H9 (cell line): Measurements from ENCODE around the gene C10orf95. TPM values are rescaled to one million over a fixed set of nuclear protein-coding genes. Genes with fewer than 3 reads are reported as not detected.

Experiments used
- DNase-seq: peaks from one replicate; pipeline ENCODE4 v3.0.0-alpha.2; 2017
- H2AFZ ChIP-seq: one replicate; pipeline ENCODE4 v1.6.1; 2013; ENCODE audit warnings: mild to moderate bottlenecking, low read length, control low read depth, moderate library complexity
- H2AK5ac ChIP-seq: 2 replicates; pipeline ENCODE4 v1.6.1; 2013; ENCODE audit warnings: low read length, control low read depth, mixed read lengths; ENCODE audit not compliant: insufficient read length
- H2BK120ac ChIP-seq: one replicate; pipeline ENCODE4 v1.6.1; 2013; ENCODE audit warnings: low read depth, mild to moderate bottlenecking, low read length, control low read depth, inconsistent platforms; ENCODE audit not compliant: poor library complexity, severe bottlenecking
- H2BK12ac ChIP-seq: 2 replicates; pipeline ENCODE4 v1.6.1; 2013; ENCODE audit warnings: low read length, control low read depth, mixed read lengths, low read depth; ENCODE audit not compliant: insufficient read length
- H2BK15ac ChIP-seq: 2 replicates; pipeline ENCODE4 v1.6.1; 2013; ENCODE audit warnings: low read depth, low read length, control low read depth
- H2BK20ac ChIP-seq: one replicate; pipeline ENCODE4 v1.6.1; 2013; ENCODE audit warnings: low read depth, mild to moderate bottlenecking, low read length, control low read depth, inconsistent platforms; ENCODE audit not compliant: poor library complexity, severe bottlenecking
- H2BK5ac ChIP-seq: 2 replicates; pipeline ENCODE4 v1.6.1; 2013; ENCODE audit warnings: low read length, control low read depth, mixed read lengths; ENCODE audit not compliant: insufficient read length
- H3K14ac ChIP-seq: 2 replicates; pipeline ENCODE4 v1.6.1; 2013; ENCODE audit warnings: low read length, control low read depth; ENCODE audit not compliant: insufficient read depth
- H3K18ac ChIP-seq: 2 replicates; pipeline ENCODE4 v1.6.1; 2013; ENCODE audit warnings: low read depth, mild to moderate bottlenecking, mixed read lengths, low read length, control low read depth; ENCODE audit not compliant: insufficient read length
- H3K23ac ChIP-seq: 2 replicates; pipeline ENCODE4 v1.6.1; 2013; ENCODE audit warnings: low read length, control low read depth, mixed read lengths, low read depth; ENCODE audit not compliant: insufficient read length
- H3K23me2 ChIP-seq: 2 replicates; pipeline ENCODE4 v1.6.1; 2013; ENCODE audit warnings: low read depth, mild to moderate bottlenecking, mixed read lengths, low read length, control low read depth; ENCODE audit not compliant: insufficient read length, poor library complexity, severe bottlenecking
- H3K27ac ChIP-seq: 2 replicates; pipeline ENCODE4 v1.5.1; 2013; ENCODE audit warnings: low read length, control low read depth, mixed read lengths, low read depth; ENCODE audit not compliant: insufficient read length
- H3K27me3 ChIP-seq: 2 replicates; pipeline ENCODE4 v1.6.1; 2013; ENCODE audit warnings: low read length, control low read depth, inconsistent platforms; ENCODE audit not compliant: insufficient read depth
- H3K4ac ChIP-seq: 2 replicates; pipeline ENCODE4 v1.6.1; 2013; ENCODE audit warnings: low read depth, mild to moderate bottlenecking, control low read depth, inconsistent platforms, low read length, moderate library complexity
- H3K4me1 ChIP-seq: 2 replicates; pipeline ENCODE4 v1.6.1; 2013; ENCODE audit warnings: low read length, control low read depth, inconsistent platforms; ENCODE audit not compliant: insufficient read depth
- H3K4me2 ChIP-seq: 2 replicates; pipeline ENCODE4 v1.6.1; 2013; ENCODE audit warnings: low read length, control low read depth, mixed read lengths; ENCODE audit not compliant: insufficient read length, insufficient read depth
- H3K56ac ChIP-seq: 2 replicates; pipeline ENCODE4 v1.6.1; 2013; ENCODE audit warnings: low read depth, mild to moderate bottlenecking, mixed read lengths, low read length, control low read depth; ENCODE audit not compliant: insufficient read length
- H3K79me1 ChIP-seq: 2 replicates; pipeline ENCODE4 v1.6.1; 2013; ENCODE audit warnings: low read depth, mild to moderate bottlenecking, moderate library complexity, low read length, control low read depth, inconsistent platforms; ENCODE audit not compliant: insufficient read depth, poor library complexity, severe bottlenecking
- H3K79me2 ChIP-seq: 2 replicates; pipeline ENCODE4 v1.6.1; 2013; ENCODE audit warnings: low read length, control low read depth, inconsistent platforms; ENCODE audit not compliant: insufficient read depth
- H3K9ac ChIP-seq: 2 replicates; pipeline ENCODE4 v1.6.1; 2013; ENCODE audit warnings: low read length, control low read depth, mixed read lengths; ENCODE audit not compliant: insufficient read length; ENCODE audit errors: extremely low read depth
- H3K9me3 ChIP-seq: one replicate; pipeline ENCODE4 v1.6.1; 2013; ENCODE audit warnings: low read depth, low read length, inconsistent platforms; ENCODE audit not compliant: control insufficient read depth
- H3T11ph ChIP-seq: one replicate; pipeline ENCODE4 v1.6.1; 2013; ENCODE audit warnings: mild to moderate bottlenecking, low read length, control low read depth, inconsistent platforms
- H4K20me1 ChIP-seq: one replicate; pipeline ENCODE4 v1.6.1; 2013; ENCODE audit not compliant: control insufficient read depth, insufficient read length, insufficient read depth
- H4K5ac ChIP-seq: 2 replicates; pipeline ENCODE4 v1.6.1; 2013; ENCODE audit warnings: low read depth, mild to moderate bottlenecking, mixed read lengths, low read length, control low read depth; ENCODE audit not compliant: insufficient read length
- H4K8ac ChIP-seq: replicated peaks from 2 replicates; pipeline ENCODE4 v1.6.1; 2013; ENCODE audit warnings: low read length, control low read depth, mixed read lengths, low read depth; ENCODE audit not compliant: insufficient read length
- H4K91ac ChIP-seq: 2 replicates; pipeline ENCODE4 v1.6.1; 2013; ENCODE audit warnings: low read depth, mild to moderate bottlenecking, moderate library complexity, mixed read lengths, low read length, control low read depth; ENCODE audit not compliant: insufficient read length
- H3K27ac Mint-ChIP-seq, 3 experiments: 2 replicates in 2 of 3; 3 replicates in 1 of 3; pipeline ENCODE4 v1.8.0; 2020 to 2021; ENCODE audit warnings: mixed read lengths in 3 of 3, mild to moderate bottlenecking in 1 of 3, moderate library complexity in 1 of 3
- H3K27me3 Mint-ChIP-seq: 2 replicates; pipeline ENCODE4 v1.8.0; 2021; ENCODE audit warnings: low read depth, mild to moderate bottlenecking, moderate library complexity, mixed read lengths
- H3K36me3 Mint-ChIP-seq, 3 experiments: 2 replicates in 2 of 3; 3 replicates in 1 of 3; pipeline ENCODE4 v1.8.0; 2020 to 2021; ENCODE audit warnings: low read depth in 3 of 3, mixed read lengths in 3 of 3; ENCODE audit not compliant: insufficient read depth in 1 of 3
- H3K4me1 Mint-ChIP-seq, 2 experiments: 2 replicates each; pipeline ENCODE4 v1.8.0; 2020; ENCODE audit warnings: mixed read lengths in 2 of 2
- H3K4me3 Mint-ChIP-seq, 2 experiments: 2 replicates in 1 of 2; 3 replicates in 1 of 2; pipeline ENCODE4 v1.8.0; 2020 to 2021; ENCODE audit warnings: mild to moderate bottlenecking in 2 of 2, mixed read lengths in 2 of 2, moderate library complexity in 1 of 2
- H3K9me3 Mint-ChIP-seq, 2 experiments: 2 replicates in 1 of 2; 3 replicates in 1 of 2; pipeline ENCODE4 v1.8.0; 2020; ENCODE audit warnings: mild to moderate bottlenecking in 2 of 2, mixed read lengths in 2 of 2, moderate library complexity in 1 of 2
- WGBS: extraction: QIAGEN DNeasy Blood & Tissue Kit; methylation state at CpG from one replicate; pipeline ENCODE4 v1.1.7; 2013; ENCODE audit warnings: missing lambda C conversion rate, low lambda C conversion rate, mixed read lengths; ENCODE audit not compliant: insufficient read length; ENCODE audit errors: extremely low coverage; 5-methylcytosine and 5-hydroxymethylcytosine counted together
- total RNA-seq: library from RNA; stranded (reverse); gene quantifications from 2 replicates; pipeline ENCODE4 v1.2.1, GENCODE V29; 2021
- TF ChIP-seq, protein P1 (sequence below): fragments of 200-600 bp; sonication (generic); conservative IDR thresholded peaks from 3 replicates; pipeline ENCODE4 v1.8.0; 2021; ENCODE audit warnings: antibody characterized with exemption, mild to moderate bottlenecking

C10orf95 gene
- total RNA-seq, 1 experiment from 2014 or later: not detected

DNA sequence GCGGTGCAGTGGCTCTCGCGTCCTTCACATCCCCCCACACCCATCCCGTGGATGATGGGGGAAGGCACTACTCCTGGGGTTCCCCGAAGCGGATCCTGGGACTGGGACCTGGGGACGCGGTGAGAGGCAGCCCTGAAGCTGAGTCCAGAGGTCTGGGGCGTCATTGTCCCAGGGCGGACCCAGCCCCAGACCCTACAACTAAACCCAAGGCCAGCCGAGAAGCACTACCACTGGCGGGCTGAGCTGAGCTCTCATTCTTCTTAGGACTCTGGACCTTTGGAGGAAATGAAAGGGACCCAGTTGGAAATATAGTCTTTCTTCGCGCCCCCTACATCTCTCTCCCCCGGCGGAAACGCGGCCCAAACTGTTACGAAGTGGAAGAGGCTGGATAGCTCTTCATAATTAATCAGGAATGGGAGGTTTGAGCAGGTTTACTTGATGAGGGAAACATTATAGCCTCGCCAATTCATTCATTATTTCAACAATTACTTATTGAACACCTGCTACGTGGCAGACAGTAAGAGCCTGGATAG is 31.1 kb downstream of the C10orf95 start:
- Histone ChIP-seq H4K20me1 (no peaks in the 10 kb centered on the region), H3K14ac (no peak overlapping the region), H3K27me3 (no peaks in the 10 kb centered on the region), H3K9me3 (no peaks in the 10 kb centered on the region), H3K23ac (no peak overlapping the region), H4K8ac (no peak overlapping the region), H3T11ph (no peak overlapping the region), H3K79me1 (no peaks in the 10 kb centered on the region), H2BK120ac (no peak overlapping the region), H2BK12ac (no peak overlapping the region), H3K27ac (no peak overlapping the region), H3K4me2 (peak overlapping the region; percentile 74), H3K79me2 (no peaks in the 10 kb centered on the region), H3K4ac (no peak overlapping the region), H2AFZ (no peak overlapping the region), H3K23me2 (peaks cover 35% of the 10 kb centered on the region), H3K18ac (no peak overlapping the region), H4K5ac (no peak overlapping the region), H2AK5ac (no peak overlapping the region), H2BK20ac (no peak overlapping the region), H2BK15ac (no peak overlapping the region), H4K91ac (no peak overlapping the region), H3K4me1 (peaks cover 2% of the 10 kb centered on the region; the same call in 1 of the 2 replicates), H2BK5ac (no peak overlapping the region), H3K56ac (no peak overlapping the region), H3K9ac (peak overlapping the region; percentile 18)
- peaks cover 26% of the 10 kb centered on the region for H3K27me3 Mint-ChIP-seq
- peaks cover 6 to 17% (median 16%) of the 10 kb centered on the region in 3 experiments; a peak in 5 of 7 replicates for H3K36me3 Mint-ChIP-seq
- H3K4me3 Mint-ChIP-seq: peak overlapping the region; percentile 92 to 97
- WGBS: no CpG with 5 or more reads among the region's 21 CpGs
- peak overlapping the region; percentile 88 to 99 (median 98); a peak in 6 of 7 replicates for H3K27ac Mint-ChIP-seq
- TF ChIP-seq, protein P1, sequence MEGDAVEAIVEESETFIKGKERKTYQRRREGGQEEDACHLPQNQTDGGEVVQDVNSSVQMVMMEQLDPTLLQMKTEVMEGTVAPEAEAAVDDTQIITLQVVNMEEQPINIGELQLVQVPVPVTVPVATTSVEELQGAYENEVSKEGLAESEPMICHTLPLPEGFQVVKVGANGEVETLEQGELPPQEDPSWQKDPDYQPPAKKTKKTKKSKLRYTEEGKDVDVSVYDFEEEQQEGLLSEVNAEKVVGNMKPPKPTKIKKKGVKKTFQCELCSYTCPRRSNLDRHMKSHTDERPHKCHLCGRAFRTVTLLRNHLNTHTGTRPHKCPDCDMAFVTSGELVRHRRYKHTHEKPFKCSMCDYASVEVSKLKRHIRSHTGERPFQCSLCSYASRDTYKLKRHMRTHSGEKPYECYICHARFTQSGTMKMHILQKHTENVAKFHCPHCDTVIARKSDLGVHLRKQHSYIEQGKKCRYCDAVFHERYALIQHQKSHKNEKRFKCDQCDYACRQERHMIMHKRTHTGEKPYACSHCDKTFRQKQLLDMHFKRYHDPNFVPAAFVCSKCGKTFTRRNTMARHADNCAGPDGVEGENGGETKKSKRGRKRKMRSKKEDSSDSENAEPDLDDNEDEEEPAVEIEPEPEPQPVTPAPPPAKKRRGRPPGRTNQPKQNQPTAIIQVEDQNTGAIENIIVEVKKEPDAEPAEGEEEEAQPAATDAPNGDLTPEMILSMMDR: no peak
- H3K9me3 Mint-ChIP-seq: no peaks in the 10 kb centered on the region; a peak in 1 of 5 replicates
- peaks cover 15 to 25% of the 10 kb centered on the region in 2 experiments for H3K4me1 Mint-ChIP-seq
- peak; percentile 39 for DNase-seq
